Testis (tissue), 3 donors: ENCODE measurements around the gene B3GNT3. TPM values are rescaled to one million over a fixed set of nuclear protein-coding genes. Genes with fewer than 3 reads are reported as not detected.

Experiments used
- DNase-seq: peaks from one replicate; pipeline ENCODE4 v3.0.0-alpha.2; 2019
- H3K27ac ChIP-seq, 2 donors: fragments of 200-600 bp; sonication (generic); one replicate each; pipeline ENCODE4 v1.5.1; 2019
- H3K27me3 ChIP-seq: fragments of 200-600 bp; sonication (generic); one replicate; pipeline ENCODE4 v1.5.1; 2019
- H3K36me3 ChIP-seq: fragments of 200-600 bp; sonication (generic); one replicate; pipeline ENCODE4 v1.5.1; 2017; ENCODE audit warnings: low read depth; ENCODE audit errors: missing control alignments
- H3K4me1 ChIP-seq: fragments of 200-600 bp; sonication (generic); one replicate; pipeline ENCODE4 v1.5.1; 2019
- H3K4me3 ChIP-seq, 2 donors: fragments of 200-600 bp; sonication (generic); one replicate each; pipeline ENCODE4 v1.5.1; 2017 to 2019
- H3K9me3 ChIP-seq: fragments of 200-600 bp; sonication (generic); one replicate; pipeline ENCODE4 v1.5.1; 2017
- POLR2A ChIP-seq: fragments of 450-650 bp; IDR thresholded peaks from one replicate; pipeline ENCODE4 v1.6.1; 2017; ENCODE audit warnings: antibody characterized with exemption, mild to moderate bottlenecking, moderate library complexity
- WGBS, 2 donors: methylation state at CpG; one replicate each; pipeline ENCODE4 v1.1.5; 2018; 5-methylcytosine and 5-hydroxymethylcytosine counted together
- intact Hi-C: fragments of 100-400 bp; cut with DNase I; formaldehyde crosslinking; loops from one replicate; pipeline ENCODE4 v1.15.1; 2023; ENCODE audit warnings: low total_unique reads
- polyA plus RNA-seq: library from polyadenylated mRNA; stranded (reverse); fragments of 350-450 nt; fragmentation: Illumina TruSeq; extraction: RNeasy Lipid Tissue Mini Kit (QIAGEN cat#74804); gene quantifications from one replicate; pipeline ENCODE4 v1.2.3, GENCODE V29; 2014; ENCODE audit warnings: low read depth, low replicate concordance; ENCODE audit not compliant: insufficient read depth
- total RNA-seq, 2 donors: library from RNA; depleted of rRNA; stranded (reverse); fragments of >200 nt; gene quantifications; one replicate each; pipeline ENCODE4 v1.2.3, GENCODE V29; 2016
- TF ChIP-seq, protein P1 (sequence below), 3 experiments: fragments of 450-650 bp in 2 of 3; fragments of 200-600 bp in 1 of 3; sonication (generic) in 1 of 3; IDR thresholded peaks; one replicate each; pipeline ENCODE4 v1.5.1; 2016 to 2019; ENCODE audit warnings: antibody characterized with exemption in 3 of 3, mild to moderate bottlenecking in 2 of 3, moderate library complexity in 1 of 3

The B3GNT3 gene
- total and polyA plus RNA-seq, 3 donors from 2014 or later, result 0.19 to 0.71 (median 0.63) TPM

DNA sequence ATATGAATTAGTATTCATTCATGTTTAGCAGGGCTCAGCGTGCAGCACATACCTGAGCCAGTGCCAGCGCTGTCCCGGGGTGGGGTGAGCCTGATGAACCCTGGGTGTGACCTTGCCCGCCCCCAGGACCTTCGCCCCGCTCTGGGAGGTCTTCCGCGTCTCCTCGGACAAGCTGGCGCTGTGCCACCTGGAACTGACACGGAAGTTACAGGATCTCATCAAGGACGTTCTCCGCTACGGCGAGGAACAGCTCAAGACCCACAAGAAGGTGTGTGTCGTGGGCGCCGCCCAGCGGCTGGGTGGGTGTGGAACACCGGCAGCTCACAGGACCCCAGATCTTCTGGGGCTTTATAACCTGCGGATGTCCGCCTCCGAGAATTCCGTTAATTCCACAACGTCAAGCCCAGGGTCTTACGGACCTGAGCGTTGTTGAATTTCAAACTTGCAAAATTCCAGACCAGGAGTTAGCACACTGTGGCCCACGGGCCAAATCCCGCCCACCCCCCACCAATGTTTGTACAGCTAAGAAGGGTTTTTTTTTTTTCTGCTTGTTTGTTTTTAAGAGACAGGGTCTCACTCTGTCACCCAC, 28.3 kb upstream of the B3GNT3 start:
- TF ChIP-seq, protein P1, sequence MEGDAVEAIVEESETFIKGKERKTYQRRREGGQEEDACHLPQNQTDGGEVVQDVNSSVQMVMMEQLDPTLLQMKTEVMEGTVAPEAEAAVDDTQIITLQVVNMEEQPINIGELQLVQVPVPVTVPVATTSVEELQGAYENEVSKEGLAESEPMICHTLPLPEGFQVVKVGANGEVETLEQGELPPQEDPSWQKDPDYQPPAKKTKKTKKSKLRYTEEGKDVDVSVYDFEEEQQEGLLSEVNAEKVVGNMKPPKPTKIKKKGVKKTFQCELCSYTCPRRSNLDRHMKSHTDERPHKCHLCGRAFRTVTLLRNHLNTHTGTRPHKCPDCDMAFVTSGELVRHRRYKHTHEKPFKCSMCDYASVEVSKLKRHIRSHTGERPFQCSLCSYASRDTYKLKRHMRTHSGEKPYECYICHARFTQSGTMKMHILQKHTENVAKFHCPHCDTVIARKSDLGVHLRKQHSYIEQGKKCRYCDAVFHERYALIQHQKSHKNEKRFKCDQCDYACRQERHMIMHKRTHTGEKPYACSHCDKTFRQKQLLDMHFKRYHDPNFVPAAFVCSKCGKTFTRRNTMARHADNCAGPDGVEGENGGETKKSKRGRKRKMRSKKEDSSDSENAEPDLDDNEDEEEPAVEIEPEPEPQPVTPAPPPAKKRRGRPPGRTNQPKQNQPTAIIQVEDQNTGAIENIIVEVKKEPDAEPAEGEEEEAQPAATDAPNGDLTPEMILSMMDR (IDR thresholded peaks at IDR 0.05), result peak; percentile 71 to 86 (median 84)
- no peak for TF ChIP-seq POLR2A
- 11 to 12% methylated on average over 14 to 25 of the region's 29 CpGs for WGBS, 2 donors
- intact Hi-C loops, result no loop called here
- H3K36me3 ChIP-seq, result no peaks in the 10 kb centered on the region
- no peak overlapping the region for H3K27ac ChIP-seq
- no peak overlapping the region for H3K4me3 ChIP-seq
- no peaks in the 10 kb centered on the region for H3K9me3 ChIP-seq
- peak; percentile 94 for DNase-seq
- no peaks in the 10 kb centered on the region for H3K27me3 ChIP-seq
- peaks cover 7% of the 10 kb centered on the region for H3K4me1 ChIP-seq

DNA sequence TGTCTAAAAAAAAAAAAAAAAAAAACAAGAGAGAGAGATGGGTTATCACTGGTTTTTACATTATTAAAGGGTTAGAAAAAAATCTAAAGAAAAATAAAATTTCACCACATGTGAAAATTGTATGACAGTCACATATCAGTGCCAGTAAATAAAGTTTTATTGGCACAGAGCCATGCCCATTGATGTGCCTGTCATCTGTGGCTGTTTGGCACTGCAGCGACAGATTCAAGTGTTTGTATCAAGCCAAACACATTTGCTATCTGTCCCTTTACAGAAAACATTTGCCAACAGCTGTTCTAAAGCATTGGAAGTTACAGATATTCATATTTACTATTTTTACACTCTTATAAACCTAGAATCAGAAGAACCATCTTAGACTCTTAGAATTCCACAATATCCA, 27.4 kb upstream of the B3GNT3 start:
- WGBS, 2 donors, result 39 to 59% methylated on average over 1 of the region's 1 CpG

DNA sequence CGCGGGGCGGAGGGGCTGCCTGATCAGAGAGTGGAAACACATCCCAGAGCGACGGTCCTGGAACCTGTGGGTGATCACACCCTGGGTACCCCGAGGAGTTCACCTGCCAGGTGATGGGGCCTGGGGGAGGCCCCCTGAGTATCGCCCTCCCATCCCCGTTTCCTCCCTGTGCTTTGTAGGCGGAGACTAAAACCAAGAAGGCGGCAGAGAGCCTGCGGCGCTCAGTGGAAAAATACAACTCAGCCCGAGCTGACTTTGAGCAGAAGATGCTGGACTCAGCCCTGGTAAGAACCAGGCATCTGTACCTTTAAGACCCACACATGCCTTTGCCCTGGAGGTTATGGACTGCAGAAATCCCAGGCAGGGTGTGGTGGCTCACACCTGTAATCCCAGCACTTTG, 24.3 kb upstream of the B3GNT3 start:
- H3K4me3 ChIP-seq, result no peak overlapping the region
- H3K27ac ChIP-seq, result no peak overlapping the region
- peaks cover 7% of the 10 kb centered on the region for H3K4me1 ChIP-seq
- no peaks in the 10 kb centered on the region for H3K9me3 ChIP-seq
- WGBS, 2 donors, result 83 to 87% methylated on average over 13 of the region's 13 CpGs
- TF ChIP-seq, protein P1 (IDR thresholded peaks at IDR 0.05), result no peak
- no peak for TF ChIP-seq POLR2A
- H3K27me3 ChIP-seq, result no peaks in the 10 kb centered on the region
- intact Hi-C loops, result no loop called here
- no peaks in the 10 kb centered on the region for H3K36me3 ChIP-seq
- DNase-seq, result no peak

More for the DNA sequence above, 27.4 kb upstream of the B3GNT3 start:
- DNase-seq, result no peak
- TF ChIP-seq POLR2A, result no peak
- TF ChIP-seq, protein P1 (IDR thresholded peaks at IDR 0.05), result no peak
- Histone ChIP-seq H3K36me3 (no peaks in the 10 kb centered on the region), H3K9me3 (no peaks in the 10 kb centered on the region), H3K4me3 (no peak overlapping the region), H3K27me3 (no peaks in the 10 kb centered on the region), H3K27ac (no peak overlapping the region), H3K4me1 (peaks cover 7% of the 10 kb centered on the region)
- intact Hi-C loops, result no loop called here

DNA sequence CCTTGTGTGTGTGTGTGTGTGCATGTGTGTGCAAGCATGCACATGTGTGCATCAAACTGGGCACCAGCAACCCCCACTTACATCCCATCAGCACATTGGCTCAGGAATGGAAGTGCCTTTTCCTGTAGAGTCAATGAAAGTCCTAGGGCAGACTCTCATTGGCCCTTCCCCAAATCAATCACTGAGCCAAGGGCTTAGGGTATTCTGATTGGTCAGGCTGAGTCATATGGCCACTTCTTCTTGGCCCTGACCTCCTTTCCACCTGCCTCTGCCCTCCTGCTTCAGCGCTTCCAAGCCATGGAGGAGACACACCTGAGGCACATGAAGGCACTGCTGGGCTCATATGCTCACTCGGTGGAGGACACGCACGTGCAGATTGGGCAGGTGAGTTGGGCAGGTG, 22.8 kb upstream of the B3GNT3 start:
- intact Hi-C loops, result no loop called here
- Histone ChIP-seq H3K9me3 (no peaks in the 10 kb centered on the region), H3K27ac (no peak overlapping the region), H3K4me3 (no peak overlapping the region), H3K27me3 (no peaks in the 10 kb centered on the region), H3K36me3 (no peaks in the 10 kb centered on the region), H3K4me1 (no peaks in the 10 kb centered on the region)
- 88 to 100% methylated on average over 4 of the region's 4 CpGs for WGBS, 2 donors
- TF ChIP-seq, protein P1 (IDR thresholded peaks at IDR 0.05), result no peak
- TF ChIP-seq POLR2A, result no peak
- peak; percentile 42 for DNase-seq

DNA sequence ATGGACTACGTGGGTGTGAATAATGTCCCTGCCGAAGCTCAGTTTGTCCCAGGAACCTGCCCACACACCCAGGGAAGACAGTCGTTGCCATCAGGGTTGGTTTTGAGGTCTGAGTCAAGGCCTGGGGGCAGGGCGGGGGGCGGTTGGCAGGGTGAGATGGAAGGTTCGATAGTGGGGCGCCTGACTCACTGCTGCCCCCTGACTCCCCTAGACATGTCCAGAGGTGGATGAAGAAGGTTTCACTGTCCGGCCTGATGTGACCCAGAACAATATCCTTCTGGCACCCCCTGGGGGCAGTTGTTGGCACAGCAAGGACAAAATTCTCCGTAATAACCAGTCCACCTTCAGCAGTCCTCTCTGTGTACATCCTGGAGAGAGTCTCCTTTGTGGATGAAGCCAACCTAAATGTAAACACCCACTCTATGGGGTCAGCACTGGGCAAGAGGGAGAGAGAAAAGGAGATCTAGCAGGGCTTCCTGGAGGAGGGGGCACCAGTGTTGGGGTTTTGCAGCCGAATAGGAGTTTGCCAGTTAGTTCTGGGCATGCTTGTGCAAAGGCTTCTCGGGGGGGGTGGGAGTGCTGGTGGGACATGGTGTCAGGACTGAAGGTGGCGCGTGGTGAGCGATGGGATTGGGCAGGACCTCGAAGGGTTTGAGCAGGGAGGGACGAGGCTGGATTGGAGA, 19.6 kb upstream of the B3GNT3 start:
- Histone ChIP-seq H3K9me3 (no peaks in the 10 kb centered on the region), H3K36me3 (no peaks in the 10 kb centered on the region), H3K4me3 (no peak overlapping the region), H3K27ac (no peak overlapping the region), H3K27me3 (no peaks in the 10 kb centered on the region), H3K4me1 (peaks cover 3% of the 10 kb centered on the region)
- 69 to 72% methylated on average over 15 to 16 of the region's 16 CpGs for WGBS, 2 donors
- TF ChIP-seq, protein P1 (IDR thresholded peaks at IDR 0.05), result peak in 2 of 3 experiments; percentile 54
- no peak for TF ChIP-seq POLR2A
- intact Hi-C loops, result no loop called here
- DNase-seq, result peak; percentile 56
